H1 (cell line): ENCODE results near the gene BABAM2. TPM values are rescaled to one million over a fixed set of nuclear protein-coding genes. Genes with fewer than 3 reads are reported as not detected.

Experiments used
- CTCF ChIA-PET: fragments of 300-600 bp; sonication (Branson Sonifier 250); formaldehyde crosslinking; loops from one replicate; lab custom pipeline; 2021; ENCODE audit not compliant: partially characterized antibody; lab: Charles Lee
- POLR2A ChIA-PET: fragments of 300-600 bp; sonication (Branson Sonifier 250); formaldehyde crosslinking; loops from one replicate; lab custom pipeline; 2021; ENCODE audit warnings: inconsistent platforms; ENCODE audit not compliant: partially characterized antibody; lab: Charles Lee
- DNase-seq, 2 experiments: peaks; one replicate each; pipeline versions ENCODE4 v3.0.0 to v3.0.0-alpha.2; 2010 to 2022; ENCODE audit warnings: low spot score in 2 of 2, low read depth in 1 of 2, mixed read lengths in 1 of 2
- FAIRE-seq: peaks from 2 replicates; lab custom pipeline; 2011; peaks lifted over from hg19 to GRCh38; lab: Jason Lieb, UNC
- H2AFZ ChIP-seq: 2 replicates; pipeline ENCODE4 v1.8.1; 2012; ENCODE audit warnings: low read length, inconsistent platforms
- H2AK5ac ChIP-seq: 2 replicates; pipeline ENCODE4 v1.6.1; 2013; ENCODE audit warnings: low read depth, low read length
- H2BK120ac ChIP-seq: replicated peaks from 2 replicates; pipeline ENCODE3; 2013; ENCODE audit warnings: low read depth, low read length, inconsistent platforms
- H2BK12ac ChIP-seq: 2 replicates; pipeline ENCODE4 v1.6.1; 2013; ENCODE audit warnings: low read depth, low read length
- H2BK15ac ChIP-seq: 2 replicates; pipeline ENCODE4 v1.6.1; 2013; ENCODE audit warnings: low read length
- H2BK20ac ChIP-seq: 2 replicates; pipeline ENCODE4 v1.6.1; 2013; ENCODE audit warnings: low read length
- H2BK5ac ChIP-seq: 2 replicates; pipeline ENCODE4 v1.6.1; 2013; ENCODE audit warnings: low read depth, low read length
- H3K14ac ChIP-seq: 2 replicates; pipeline ENCODE4 v1.6.1; 2013; ENCODE audit warnings: inconsistent platforms; ENCODE audit not compliant: insufficient read length
- H3K18ac ChIP-seq: 2 replicates; pipeline ENCODE4 v1.6.1; 2013; ENCODE audit warnings: low read length; ENCODE audit errors: extremely low read depth
- H3K23ac ChIP-seq: 2 replicates; pipeline ENCODE4 v1.6.1; 2013; ENCODE audit warnings: inconsistent platforms; ENCODE audit not compliant: insufficient read length
- H3K23me2 ChIP-seq: 2 replicates; pipeline ENCODE4 v1.6.1; 2013; ENCODE audit warnings: low read depth, low read length
- H3K27ac ChIP-seq: 2 replicates; pipeline ENCODE4 v1.6.1; 2011; ENCODE audit warnings: low read depth, low read length, inconsistent platforms
- H3K27me3 ChIP-seq, 4 experiments: replicated peaks in 1 of 4; 1 replicate in 1 of 4; 2 replicates in 3 of 4; pipeline versions ENCODE4 v1.6.1 to v1.8.1; 2011 to 2013; ENCODE audit warnings: low read length in 3 of 4, mild to moderate bottlenecking in 3 of 4, inconsistent platforms in 2 of 4, mixed read lengths in 2 of 4, moderate library complexity in 1 of 4; ENCODE audit not compliant: control insufficient read depth in 3 of 4, insufficient read depth in 3 of 4; ENCODE audit errors: extremely low read depth in 1 of 4
- H3K36me3 ChIP-seq, 4 experiments: 2 replicates each; pipeline versions ENCODE4 v1.6.1 to v1.8.1; 2011 to 2013; ENCODE audit warnings: mild to moderate bottlenecking in 4 of 4, low read length in 3 of 4, moderate library complexity in 2 of 4, control low read depth in 1 of 4, inconsistent platforms in 1 of 4; ENCODE audit not compliant: insufficient read depth in 4 of 4, control insufficient read depth in 2 of 4
- H3K4ac ChIP-seq: replicated peaks from 2 replicates; pipeline ENCODE3; 2013; ENCODE audit warnings: low read length, low read depth, mixed read lengths, inconsistent platforms; ENCODE audit not compliant: insufficient read length
- H3K4me1 ChIP-seq, 4 experiments: replicated peaks in 1 of 4; 1 replicate in 1 of 4; 2 replicates in 3 of 4; pipeline versions ENCODE4 v1.6.1 to v1.8.1; 2011 to 2013; ENCODE audit warnings: low read length in 3 of 4, inconsistent platforms in 2 of 4, mixed read lengths in 1 of 4; ENCODE audit not compliant: insufficient read depth in 4 of 4, control insufficient read depth in 3 of 4
- H3K4me2 ChIP-seq, 2 experiments: 2 replicates each; pipeline versions ENCODE4 v1.6.1 to v1.8.1; 2011 to 2013; ENCODE audit warnings: low read depth in 2 of 2, low read length in 2 of 2, control low read depth in 1 of 2, inconsistent platforms in 1 of 2, mild to moderate bottlenecking in 1 of 2; ENCODE audit not compliant: insufficient read depth in 1 of 2
- H3K4me3 ChIP-seq, 4 experiments: fragments of 200-600, 300-600 bp in 1 of 4; sonication (generic), shearing (Covaris generic), sonication (Bioruptor Twin) in 1 of 4; 2 replicates each; pipeline versions ENCODE4 v1.5.1 to v1.8.1; 2011 to 2016; ENCODE audit warnings: low read length in 4 of 4, low read depth in 3 of 4, control low read depth in 2 of 4, inconsistent platforms in 2 of 4, mild to moderate bottlenecking in 2 of 4, mixed read lengths in 1 of 4, moderate library complexity in 1 of 4; ENCODE audit not compliant: insufficient read depth in 2 of 4; ENCODE audit errors: extremely low read depth in 1 of 4
- H3K56ac ChIP-seq: replicated peaks from 2 replicates; pipeline ENCODE3; 2013; ENCODE audit warnings: low read depth, mild to moderate bottlenecking, mixed read lengths, low read length, inconsistent platforms; ENCODE audit not compliant: insufficient read length
- H3K79me1 ChIP-seq: 2 replicates; pipeline ENCODE4 v1.6.1; 2013; ENCODE audit warnings: low read depth, low read length, control low read depth
- H3K79me2 ChIP-seq, 2 experiments: 2 replicates each; pipeline versions ENCODE4 v1.6.1 to v1.8.1; 2012 to 2013; ENCODE audit warnings: low read length in 2 of 2, mild to moderate bottlenecking in 2 of 2, inconsistent platforms in 1 of 2; ENCODE audit not compliant: insufficient read depth in 2 of 2, control insufficient read depth in 1 of 2
- H3K9ac ChIP-seq, 4 experiments: replicated peaks in 1 of 4; 1 replicate in 1 of 4; 2 replicates in 3 of 4; pipeline versions ENCODE4 v1.6.1 to v1.8.1; 2011 to 2013; ENCODE audit warnings: low read depth in 3 of 4, low read length in 3 of 4, control low read depth in 2 of 4, mild to moderate bottlenecking in 2 of 4, moderate library complexity in 2 of 4, inconsistent platforms in 1 of 4; ENCODE audit errors: extremely low read depth in 1 of 4
- H3K9me3 ChIP-seq, 2 experiments: 2 replicates each; pipeline versions ENCODE4 v1.6.1 to v1.8.1; 2012 to 2013; ENCODE audit warnings: mild to moderate bottlenecking in 2 of 2, moderate library complexity in 2 of 2, control low read depth in 1 of 2, inconsistent platforms in 1 of 2, low read depth in 1 of 2, low read length in 1 of 2, mixed read lengths in 1 of 2; ENCODE audit not compliant: insufficient read depth in 2 of 2
- H4K20me1 ChIP-seq, 2 experiments: replicated peaks in 1 of 2; 2 replicates each; pipeline versions ENCODE3 to v1.8.1; 2011 to 2013; ENCODE audit warnings: inconsistent platforms in 2 of 2, low read length in 2 of 2, mild to moderate bottlenecking in 1 of 2; ENCODE audit not compliant: insufficient read depth in 2 of 2, control insufficient read depth in 1 of 2
- H4K5ac ChIP-seq: 2 replicates; pipeline ENCODE4 v1.6.1; 2013; ENCODE audit warnings: low read length, low read depth, mixed read lengths, inconsistent platforms; ENCODE audit not compliant: insufficient read length
- H4K8ac ChIP-seq: 2 replicates; pipeline ENCODE4 v1.8.0; 2013; ENCODE audit warnings: mild to moderate bottlenecking, moderate library complexity, low read length, inconsistent platforms; ENCODE audit not compliant: insufficient read depth; ENCODE audit errors: extremely low read depth
- H4K91ac ChIP-seq: replicated peaks from 2 replicates; pipeline ENCODE3; 2013; ENCODE audit warnings: low read length, mixed read lengths, inconsistent platforms; ENCODE audit not compliant: insufficient read length
- ATF2 ChIP-seq: IDR thresholded peaks from 2 replicates; pipeline ENCODE4 v1.6.1; 2012; ENCODE audit warnings: low read length, inconsistent platforms
- CBX8 ChIP-seq: fragments of 300-800, 300-1000 bp; sonication (generic); IDR thresholded peaks from 2 replicates; pipeline ENCODE4 v1.7.1; 2016; ENCODE audit warnings: low read depth, low read length, borderline replicate concordance
- CEBPB ChIP-seq: IDR thresholded peaks from 2 replicates; pipeline ENCODE4 v1.6.1; 2012; ENCODE audit warnings: low read depth, low read length
- CTBP2 ChIP-seq: IDR thresholded peaks from 2 replicates; pipeline ENCODE4 v1.7.0; 2011; ENCODE audit warnings: borderline replicate concordance, mild to moderate bottlenecking, moderate library complexity, mixed read lengths, low read length; ENCODE audit not compliant: insufficient read depth, insufficient read length
- JUND ChIP-seq: IDR thresholded peaks from 2 replicates; pipeline ENCODE4 v1.6.1; 2011; ENCODE audit warnings: mild to moderate bottlenecking, improper control_type of control experiment, low read length
- MAFK ChIP-seq: IDR thresholded peaks from 2 replicates; pipeline ENCODE4 v1.6.1; 2012; ENCODE audit warnings: low read depth, mild to moderate bottlenecking, improper control_type of control experiment, low read length
- MAX ChIP-seq: IDR thresholded peaks from 2 replicates; pipeline ENCODE4 v1.6.1; 2012; ENCODE audit warnings: inconsistent platforms
- NRF1 ChIP-seq: IDR thresholded peaks from 2 replicates; pipeline ENCODE4 v1.6.1; 2011; ENCODE audit warnings: mild to moderate bottlenecking, low read depth, low read length, improper control_type of control experiment
- POU5F1 ChIP-seq: IDR thresholded peaks from 2 replicates; pipeline ENCODE4 v1.6.1; 2011; ENCODE audit warnings: low read depth, mild to moderate bottlenecking, low read length, moderate library complexity
- RBBP5 ChIP-seq: IDR thresholded peaks from 2 replicates; pipeline ENCODE4 v1.7.1; 2012; ENCODE audit warnings: low read depth, mild to moderate bottlenecking, inconsistent platforms, low read length, moderate library complexity, borderline replicate concordance
- SUZ12 ChIP-seq: fragments of 200-600 bp; sonication (generic); IDR thresholded peaks from 2 replicates; pipeline ENCODE4 v1.6.1; 2012; ENCODE audit warnings: mild to moderate bottlenecking, inconsistent platforms, low read length, moderate library complexity, mixed read lengths
- TAF7 ChIP-seq: optimal IDR thresholded peaks from 2 replicates; pipeline ENCODE3; 2011; ENCODE audit warnings: low read depth, mild to moderate bottlenecking, inconsistent platforms, low read length, moderate library complexity, borderline replicate concordance
- TCF12 ChIP-seq: IDR thresholded peaks from 2 replicates; pipeline ENCODE4 v1.6.1; 2011; ENCODE audit warnings: low read depth, mild to moderate bottlenecking, low read length
- WGBS, 2 experiments: shearing (Covaris generic) in 1 of 2; methylation state at CpG; one replicate each; pipeline versions ENCODE4 v1.1.6 to v1.1.7; 2013 to 2015; ENCODE audit warnings: low lambda C conversion rate in 2 of 2, mixed read lengths in 2 of 2, inconsistent platforms in 1 of 2, low coverage in 1 of 2, missing lambda C conversion rate in 1 of 2; ENCODE audit not compliant: insufficient replicate concordance in 2 of 2, insufficient coverage in 1 of 2, insufficient read length in 1 of 2; ENCODE audit errors: extremely low coverage in 1 of 2, missing lambda C conversion rate in 1 of 2; 5-methylcytosine and 5-hydroxymethylcytosine counted together
- polyA plus RNA-seq, 7 experiments: library from polyadenylated mRNA; depleted of rRNA in 3 of 7; stranded (reverse) in 5 of 7; unstranded in 2 of 7; fragments of >200 nt in 5 of 7; fragments of 200-250 nt in 2 of 7; gene quantifications; 1 replicate in 5 of 7; 2 replicates in 1 of 7; 4 replicates in 1 of 7; pipeline versions ENCODE4 v1.2.1 to v1.2.3, GENCODE V29; 2011 to 2013; ENCODE audit warnings: missing spikeins in 2 of 7, mixed read lengths in 2 of 7
- total RNA-seq: library from RNA; stranded (reverse); fragmentation: NEBNext Ultra II Directional; extraction: Animal tissue kit (Norgen Biotek cat#: 25700); gene quantifications from 2 replicates; pipeline ENCODE4 v1.2.1, GENCODE V29; 2021

Gene BABAM2
- total and polyA plus RNA-seq, 2 of the 8 experiments (the other 6 are each of a cell fraction or from before 2014, with no cell fraction given) = 15.8 to 20.9 TPM

GRCh38 chr2:28268386-28268785, 377.9 kb downstream of the BABAM2 start:
- DNase-seq = no peak
- ChIA-PET CTCF (interaction anchor here (0.6 kb wide), 1 partner anchor 165 kb away, joined by 3 read pairs; no protein-coding TSS in a partner anchor), POLR2A (no interaction called here)
- no peaks in the 10 kb centered on the region for H3K36me3 ChIP-seq
- no peak overlapping the region for H2BK12ac ChIP-seq
- H4K20me1 ChIP-seq = no peaks in the 10 kb centered on the region
- H3K9ac ChIP-seq = no peak overlapping the region
- H3K79me1 ChIP-seq = no peaks in the 10 kb centered on the region
- no peak overlapping the region for H3K56ac ChIP-seq
- no peak overlapping the region for H4K8ac ChIP-seq
- H3K23me2 ChIP-seq = no peaks in the 10 kb centered on the region; the same call in 1 of the 2 replicates
- no peak overlapping the region for H2BK20ac ChIP-seq
- H2BK120ac ChIP-seq = no peak overlapping the region
- no peak overlapping the region for H3K4ac ChIP-seq
- H2AFZ ChIP-seq = no peak overlapping the region
- no peak overlapping the region for H3K4me3 ChIP-seq
- H3K27ac ChIP-seq = no peak overlapping the region
- H4K5ac ChIP-seq = no peak overlapping the region
- no peak overlapping the region for H2BK15ac ChIP-seq
- H2AK5ac ChIP-seq = no peak overlapping the region
- no peak overlapping the region for H3K18ac ChIP-seq
- no peak overlapping the region for H3K23ac ChIP-seq
- no peak overlapping the region for H4K91ac ChIP-seq
- H3K79me2 ChIP-seq = no peaks in the 10 kb centered on the region
- no peak overlapping the region for H3K14ac ChIP-seq
- H2BK5ac ChIP-seq = no peak overlapping the region
- H3K4me2 ChIP-seq = no peak overlapping the region
- H3K4me1 ChIP-seq = peaks cover 0 to 10% (median 3%) of the 10 kb centered on the region in 4 experiments; a peak in 2 of 7 replicates
- H3K9me3 ChIP-seq = no peaks in the 10 kb centered on the region
- whole genome bisulfite sequencing, 2 experiments = 88% methylated on average over 4 of the region's 4 CpGs; no CpG with 5 or more reads in 1 of the 2 experiments
- no peak for FAIRE-seq
- no peaks in the 10 kb centered on the region for H3K27me3 ChIP-seq
- TF ChIP-seq CBX8 (no peak), JUND (no peak), RBBP5 (no peak), ATF2 (no peak), NRF1 (no peak), CTBP2 (no peak), MAFK (no peak), TAF7 (no peak), MAX (no peak), POU5F1 (no peak), SUZ12 (no peak), TCF12 (no peak), CEBPB (no peak)
